ENCODE results near the gene OR2A5. TPM values are rescaled to one million over a fixed set of nuclear protein-coding genes. Genes with fewer than 3 reads are reported as not detected.

Gene OR2A5
- total RNA-seq, 1 donor from 2014 or later, result not detected

- Mint-ChIP-seq H3K27ac (ENCODE audit: unreplicated experiment) (peak overlapping the region; percentile 54), H3K36me3 (ENCODE audit: unreplicated experiment) (no peaks in the 10 kb centered on the region), H3K9me3 (ENCODE audit: unreplicated experiment) (no peaks in the 10 kb centered on the region), H3K4me3 (ENCODE audit: unreplicated experiment) (no peak overlapping the region), H3K4me1 (ENCODE audit: unreplicated experiment) (peaks cover 13% of the 10 kb centered on the region), H3K27me3 (ENCODE audit: unreplicated experiment) (no peaks in the 10 kb centered on the region)
- no peak for TF ChIP-seq CTCF (IDR thresholded peaks at IDR 0.05)
- DNase-seq (ENCODE audit: extremely low spot score, unreplicated experiment), result no peak
These were observed 29.3 kb upstream of the OR2A5 start for GRCh38 chr7:144019457-144019856.

GRCh38 chr7:144020340-144020739, 28.4 kb upstream of the OR2A5 start:
- Mint-ChIP-seq H3K27me3 (ENCODE audit: unreplicated experiment) (no peaks in the 10 kb centered on the region), H3K4me1 (ENCODE audit: unreplicated experiment) (peaks cover 13% of the 10 kb centered on the region), H3K9me3 (ENCODE audit: unreplicated experiment) (no peaks in the 10 kb centered on the region), H3K4me3 (ENCODE audit: unreplicated experiment) (no peak overlapping the region), H3K36me3 (ENCODE audit: unreplicated experiment) (no peaks in the 10 kb centered on the region), H3K27ac (ENCODE audit: unreplicated experiment) (no peak overlapping the region)
- TF ChIP-seq CTCF (IDR thresholded peaks at IDR 0.05), result no peak
- no peak for DNase-seq (ENCODE audit: extremely low spot score, unreplicated experiment)

- Mint-ChIP-seq H3K27ac (ENCODE audit: unreplicated experiment) (no peak overlapping the region), H3K27me3 (ENCODE audit: unreplicated experiment) (peaks cover 2% of the 10 kb centered on the region), H3K4me3 (ENCODE audit: unreplicated experiment) (no peak overlapping the region), H3K4me1 (ENCODE audit: unreplicated experiment) (peaks cover 13% of the 10 kb centered on the region), H3K9me3 (ENCODE audit: unreplicated experiment) (no peaks in the 10 kb centered on the region), H3K36me3 (ENCODE audit: unreplicated experiment) (no peaks in the 10 kb centered on the region)
- DNase-seq (ENCODE audit: extremely low spot score, unreplicated experiment), result no peak
- no peak for TF ChIP-seq CTCF (IDR thresholded peaks at IDR 0.05)
These were observed 26.6 kb upstream of the OR2A5 start for GRCh38 chr7:144022169-144022568.

DNA sequence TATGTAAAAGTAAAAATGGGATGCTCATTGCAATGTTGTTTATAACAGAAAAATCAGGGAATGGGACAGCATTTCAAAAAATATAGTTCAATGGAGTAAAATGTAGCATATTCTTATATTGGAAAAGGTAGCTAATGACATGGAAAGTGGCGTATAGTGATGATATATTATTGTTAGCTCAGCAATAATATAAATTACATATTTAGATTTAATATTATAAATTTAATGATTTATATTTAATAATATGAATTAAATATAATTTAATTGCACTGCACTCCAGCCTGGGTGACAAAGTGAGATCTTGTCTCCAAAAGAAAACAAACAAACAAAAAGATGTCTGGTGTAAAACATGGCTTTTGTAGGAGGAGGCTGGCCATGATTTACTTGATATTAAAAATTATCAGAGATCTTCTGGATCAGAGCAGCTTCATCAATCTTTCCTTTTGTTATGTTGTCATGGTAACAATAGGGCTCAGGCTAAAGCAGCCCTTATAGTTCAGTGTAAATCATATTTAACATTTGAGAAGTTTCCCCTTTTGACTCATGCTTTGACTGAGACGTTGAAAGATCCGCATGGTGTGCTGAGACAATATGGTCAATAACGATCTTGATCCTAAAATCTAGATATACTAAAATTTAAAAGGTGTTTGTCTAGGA, 25.4 kb upstream of the OR2A5 start:
- H3K36me3 Mint-ChIP-seq (ENCODE audit: unreplicated experiment), result no peaks in the 10 kb centered on the region
- no peak for DNase-seq (ENCODE audit: extremely low spot score, unreplicated experiment)
- H3K4me3 Mint-ChIP-seq (ENCODE audit: unreplicated experiment), result no peak overlapping the region
- peaks cover 6% of the 10 kb centered on the region for H3K27me3 Mint-ChIP-seq (ENCODE audit: unreplicated experiment)
- H3K4me1 Mint-ChIP-seq (ENCODE audit: unreplicated experiment), result peaks cover 13% of the 10 kb centered on the region
- no peaks in the 10 kb centered on the region for H3K9me3 Mint-ChIP-seq (ENCODE audit: unreplicated experiment)
- H3K27ac Mint-ChIP-seq (ENCODE audit: unreplicated experiment), result no peak overlapping the region
- TF ChIP-seq CTCF (IDR thresholded peaks at IDR 0.05), result no peak

GRCh38 chr7:144024213-144024612, 24.5 kb upstream of the OR2A5 start:
- peaks cover 7% of the 10 kb centered on the region for H3K27me3 Mint-ChIP-seq (ENCODE audit: unreplicated experiment)
- H3K4me1 Mint-ChIP-seq (ENCODE audit: unreplicated experiment), result peaks cover 11% of the 10 kb centered on the region
- H3K27ac Mint-ChIP-seq (ENCODE audit: unreplicated experiment), result no peak overlapping the region
- no peak overlapping the region for H3K4me3 Mint-ChIP-seq (ENCODE audit: unreplicated experiment)
- no peak for TF ChIP-seq CTCF (IDR thresholded peaks at IDR 0.05)
- H3K9me3 Mint-ChIP-seq (ENCODE audit: unreplicated experiment), result no peaks in the 10 kb centered on the region
- H3K36me3 Mint-ChIP-seq (ENCODE audit: unreplicated experiment), result no peaks in the 10 kb centered on the region
- DNase-seq (ENCODE audit: extremely low spot score, unreplicated experiment), result no peak
